GM18870 (cell line): ENCODE measurements around the gene TNFSF11.
A peak's percentile ranks its signal among the peaks of the same experiment; 100 is the strongest.
"Not testable (repeated sequence)": the region's sequence is repeated elsewhere in the genome, so short reads cannot be mapped to it uniquely, and the experiment has no call there.

ENCODE experiments used
- ATAC-seq: cut with Tn5 transposase; IDR thresholded peaks from one replicate; pipeline ENCODE4 v1.9.1; 2021; ENCODE audit warnings: moderate library complexity; ENCODE audit not compliant: unreplicated experiment

The TNFSF11 gene

DNA sequence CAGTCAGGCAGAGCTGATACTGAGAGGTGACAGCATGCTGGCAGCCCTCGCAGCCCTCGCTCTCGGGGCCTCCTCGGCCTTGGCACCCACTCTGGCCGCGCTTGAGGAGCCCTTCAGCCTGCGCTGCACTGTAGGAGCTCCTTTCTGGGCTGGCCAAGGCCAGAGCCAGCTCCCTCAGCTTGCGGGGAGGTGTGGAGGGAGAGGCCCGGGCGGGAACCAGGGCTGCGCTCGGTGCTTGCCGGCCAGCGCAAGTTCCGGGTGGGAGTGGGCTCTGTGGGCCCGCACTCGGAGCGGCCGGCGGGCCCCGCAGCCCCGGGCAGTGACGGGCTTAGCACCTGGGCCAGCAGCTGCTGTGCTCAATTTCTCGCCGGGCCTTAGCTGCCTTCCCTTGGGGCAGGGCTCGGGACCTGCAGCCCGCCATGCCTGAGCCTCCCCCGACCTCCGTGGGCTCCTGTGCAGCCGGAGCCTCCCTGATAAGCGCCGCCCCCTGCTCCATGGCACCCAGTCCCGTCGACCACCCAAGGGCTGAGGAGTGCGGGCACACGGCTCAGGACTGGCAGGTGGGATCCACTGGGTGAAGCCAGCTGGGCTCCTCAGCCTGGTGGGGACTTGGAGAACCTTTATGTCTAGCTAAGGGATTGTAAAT lies 14.3 kb upstream of the TNFSF11 start:
- ATAC-seq, result not testable (repeated sequence)

DNA sequence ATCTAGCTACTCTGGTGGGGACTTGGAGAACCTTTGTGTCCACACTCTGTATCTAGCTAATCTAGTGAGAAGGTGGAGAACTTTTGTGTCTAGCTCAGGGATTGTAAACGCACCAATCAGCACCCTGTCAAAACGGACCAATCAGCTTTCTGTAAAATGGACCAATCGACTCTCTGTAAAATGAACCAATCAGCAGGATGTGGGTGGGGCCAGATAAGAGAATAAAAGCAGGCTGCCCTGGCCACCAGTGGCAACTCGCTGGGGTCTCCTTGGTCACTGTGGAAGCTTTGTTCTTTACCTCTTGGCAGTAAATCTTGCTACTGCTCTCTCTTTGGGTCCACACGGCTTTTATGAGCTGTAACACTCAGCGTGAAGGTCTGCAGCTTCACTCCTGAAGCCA lies 13.6 kb upstream of the TNFSF11 start:
- ATAC-seq, result not testable (repeated sequence)

DNA sequence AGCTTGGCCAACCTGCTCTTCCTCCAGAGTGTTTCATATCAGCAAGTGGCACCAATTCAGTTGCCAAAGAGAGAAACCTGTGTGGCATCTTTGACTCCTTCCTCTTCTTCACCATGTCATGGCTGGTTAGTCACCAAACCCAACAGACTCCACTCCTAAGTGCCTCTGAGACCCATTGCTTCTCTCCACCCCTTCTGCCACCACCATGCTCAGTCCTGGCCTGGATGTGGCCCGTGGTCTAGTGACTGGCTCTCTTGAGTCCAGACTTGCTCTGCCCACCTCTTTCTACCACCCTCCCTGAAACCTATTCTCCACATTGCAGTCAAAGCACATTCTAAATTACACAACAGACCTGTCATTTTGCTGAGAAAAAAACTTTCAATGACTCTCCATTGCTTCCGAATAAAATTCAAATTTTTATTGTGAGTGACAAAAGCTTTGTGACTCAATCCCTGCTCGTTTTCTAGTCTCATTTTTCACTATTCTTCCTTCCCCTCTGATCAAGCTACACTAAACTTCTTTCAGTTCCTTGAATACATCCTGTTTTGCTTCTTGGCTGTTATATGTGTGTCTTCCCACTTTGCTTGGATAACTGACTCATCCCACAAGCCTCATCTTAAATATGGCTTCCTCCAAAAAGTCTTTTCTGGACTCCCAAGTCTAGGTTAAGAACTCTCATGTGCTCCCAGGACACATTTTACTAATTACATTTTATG lies 12.0 kb upstream of the TNFSF11 start:
- no peak for ATAC-seq

DNA sequence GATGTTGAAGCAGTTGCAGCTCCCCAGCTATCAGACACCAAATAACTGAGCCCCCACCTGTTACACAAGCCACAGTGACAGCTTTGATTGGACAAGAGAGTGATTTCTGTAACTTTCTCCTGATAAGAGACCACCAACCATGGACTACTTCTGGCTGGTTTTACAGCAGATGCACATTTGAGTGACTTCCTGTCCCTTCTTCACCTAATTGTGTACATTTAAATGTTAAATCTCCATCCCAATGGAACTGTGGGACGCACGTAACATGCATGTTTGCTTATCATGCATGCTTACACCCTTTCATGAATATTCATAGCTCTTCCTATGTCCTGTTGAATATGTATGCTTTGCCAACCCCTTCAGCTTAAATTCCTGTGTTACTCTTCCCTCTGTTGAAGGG lies 6.0 kb upstream of the TNFSF11 start:
- no peak for ATAC-seq

DNA sequence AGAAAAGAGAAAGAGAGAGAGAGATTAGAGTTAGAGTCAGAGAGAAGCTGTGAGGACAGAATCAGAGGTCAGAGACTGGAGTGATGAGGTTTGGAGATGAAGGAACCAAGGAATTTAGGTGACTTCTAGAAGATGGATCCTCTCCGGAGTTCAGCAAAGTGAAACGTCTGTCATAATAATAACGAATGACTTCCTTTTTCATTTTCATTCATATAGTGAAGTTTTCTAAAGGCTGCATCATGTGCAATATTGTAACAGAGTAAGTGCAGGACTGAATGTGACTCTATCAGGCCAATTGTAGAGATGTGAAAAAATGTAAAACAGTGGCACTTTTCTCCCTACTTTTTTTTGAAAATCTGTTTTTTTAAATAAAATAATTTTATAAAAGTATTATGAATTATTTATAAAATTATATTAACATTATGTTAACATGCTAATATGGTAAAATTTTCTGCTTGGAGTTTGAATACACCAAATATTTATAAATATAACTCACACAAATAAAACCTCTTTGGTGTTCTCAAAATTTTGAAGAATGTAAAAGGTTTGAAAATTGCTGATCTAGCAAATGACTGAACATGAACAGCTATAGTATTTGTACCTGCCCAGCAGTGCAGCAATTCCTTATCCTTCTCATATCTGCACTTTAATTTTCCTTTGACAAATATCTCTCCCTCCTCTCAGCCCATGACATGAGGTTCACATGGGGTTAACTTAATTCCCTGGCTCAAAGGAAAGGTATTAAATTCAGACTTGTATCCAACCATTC lies 4.2 kb upstream of the TNFSF11 start:
- ATAC-seq, result no peak

DNA sequence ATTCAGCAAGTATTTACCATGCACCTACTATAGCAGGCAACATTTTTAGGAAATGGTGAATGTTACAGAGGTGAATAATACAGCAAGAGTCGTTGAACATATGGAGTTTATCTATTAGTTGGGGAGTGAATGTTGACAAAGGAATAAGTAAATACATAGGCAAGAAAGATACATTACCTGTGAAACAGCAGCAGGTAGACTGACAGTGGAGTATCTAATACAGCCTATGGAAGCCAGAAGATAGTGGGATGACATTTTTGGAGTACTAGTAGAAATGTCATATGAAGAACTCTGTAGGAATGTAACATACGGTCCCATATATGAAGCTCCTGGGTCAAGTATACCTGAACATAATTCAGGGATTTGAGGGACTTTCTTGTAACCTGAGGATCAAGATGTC lies 2.1 kb upstream of the TNFSF11 start:
- no peak for ATAC-seq

DNA sequence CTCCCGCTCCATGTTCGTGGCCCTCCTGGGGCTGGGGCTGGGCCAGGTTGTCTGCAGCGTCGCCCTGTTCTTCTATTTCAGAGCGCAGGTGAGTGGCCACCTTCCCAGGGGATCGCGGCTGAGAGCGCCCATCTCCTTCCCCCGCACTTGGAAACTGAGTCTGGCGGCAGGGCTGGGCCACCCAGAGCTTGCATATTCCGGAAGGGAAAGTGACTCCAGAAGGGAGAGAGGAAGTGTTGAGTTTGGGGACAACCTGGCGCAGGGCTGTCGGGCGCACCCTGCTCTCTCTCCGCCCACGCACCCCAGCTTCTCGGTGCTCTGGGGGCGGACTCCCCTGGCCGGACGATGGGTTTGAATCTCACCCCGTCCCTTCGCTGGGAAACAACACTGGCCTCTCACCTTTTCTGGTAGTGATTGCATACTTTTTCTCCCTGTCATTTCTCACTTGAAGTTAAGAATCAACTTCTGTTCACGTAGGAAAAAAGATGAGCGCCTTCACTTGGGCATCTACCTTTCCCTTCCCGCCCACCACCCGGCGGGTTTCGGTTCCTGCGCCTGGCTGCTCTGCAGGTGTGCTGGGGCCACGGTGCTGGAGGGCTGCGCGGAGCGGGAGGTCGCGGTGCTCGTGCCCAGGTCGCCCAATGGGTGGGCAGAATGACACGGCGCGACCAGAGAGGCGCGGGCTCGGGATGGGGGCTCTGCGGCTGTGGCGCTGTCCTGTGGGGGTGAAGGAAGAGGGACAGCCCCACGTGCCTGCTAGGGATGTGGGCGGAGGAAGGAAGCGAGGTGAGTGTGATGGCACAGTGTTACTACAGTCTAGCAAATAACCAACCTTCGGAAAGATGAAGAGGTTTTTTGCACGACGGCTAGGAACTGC lies 721 bp downstream of the TNFSF11 start:
- ATAC-seq, result peak; percentile 52

DNA sequence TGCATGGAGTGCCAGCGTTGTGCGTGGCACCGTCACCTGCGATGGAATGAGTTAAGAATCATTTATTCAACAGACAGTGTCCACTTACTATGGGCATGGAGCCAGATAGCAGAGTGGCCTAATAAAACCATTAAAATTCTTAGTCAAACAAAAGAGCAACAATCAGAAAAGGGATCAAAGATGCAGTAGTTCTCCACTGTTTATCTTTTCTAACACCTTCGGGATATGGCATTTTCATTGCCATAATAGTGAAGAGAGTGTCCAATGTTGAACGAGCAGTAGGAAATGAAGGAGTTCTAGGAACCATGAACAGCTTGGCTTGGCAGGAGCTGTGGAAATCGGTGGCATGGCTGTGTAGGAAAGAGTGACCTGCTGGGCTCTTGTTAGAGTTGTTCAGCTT lies 2.0 kb downstream of the TNFSF11 start:
- no peak for ATAC-seq

DNA sequence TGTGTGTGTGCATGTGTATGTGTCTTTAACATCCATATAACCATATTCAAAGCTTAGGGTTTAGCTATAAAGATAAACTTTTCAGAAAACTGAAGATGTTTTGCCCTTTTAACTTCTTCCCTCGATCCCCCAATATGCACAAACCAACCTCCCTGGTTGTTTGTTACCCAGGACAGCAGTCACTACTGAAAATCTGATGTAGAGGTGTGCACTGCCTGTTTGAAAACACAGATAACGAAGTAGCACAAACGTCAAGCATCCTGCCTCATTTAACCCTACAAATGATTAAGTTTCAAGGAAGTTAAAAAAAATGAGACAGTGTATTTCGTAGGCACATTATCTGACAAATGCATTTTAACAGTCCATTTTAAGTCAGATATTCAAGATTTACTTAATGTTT lies 3.6 kb downstream of the TNFSF11 start:
- ATAC-seq, result no peak

DNA sequence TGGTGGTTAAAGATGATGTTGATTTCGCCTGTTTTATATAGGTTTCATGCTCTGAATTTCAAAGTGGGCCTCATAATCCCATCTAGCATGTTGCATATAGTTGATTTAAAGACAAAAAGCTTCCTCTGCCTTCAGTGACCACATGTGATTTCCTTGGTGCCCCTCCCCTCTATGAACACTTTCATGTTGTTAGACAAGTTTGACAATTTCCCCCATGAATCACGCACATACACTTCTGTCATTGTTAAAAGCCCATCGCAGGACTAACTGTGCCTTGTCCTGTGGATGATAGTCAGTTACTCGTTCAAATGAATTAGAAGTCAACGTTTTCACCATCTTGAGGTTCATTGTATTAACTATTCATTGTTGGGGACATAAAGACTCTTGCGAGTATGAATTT lies 6.7 kb downstream of the TNFSF11 start:
- no peak for ATAC-seq

DNA sequence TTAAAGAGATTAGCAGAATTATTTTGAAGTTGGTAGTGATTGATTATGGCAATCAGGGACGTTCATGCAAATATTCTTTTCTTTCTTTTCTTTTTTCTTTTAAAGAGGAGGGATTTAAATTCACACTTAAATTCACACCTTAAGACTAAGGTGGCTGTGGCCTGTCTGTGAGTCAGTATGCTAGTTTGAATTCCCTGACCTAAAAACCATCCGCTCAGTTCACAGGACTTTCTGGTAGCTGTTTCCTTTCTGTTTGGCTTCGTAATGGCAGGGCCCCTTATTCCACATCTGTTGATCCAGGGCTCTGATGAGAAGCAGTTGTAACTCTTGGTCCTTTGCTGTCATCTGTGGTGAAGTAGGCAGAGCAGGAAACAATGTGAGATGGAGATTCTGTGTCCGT lies 7.5 kb downstream of the TNFSF11 start:
- ATAC-seq, result no peak

DNA sequence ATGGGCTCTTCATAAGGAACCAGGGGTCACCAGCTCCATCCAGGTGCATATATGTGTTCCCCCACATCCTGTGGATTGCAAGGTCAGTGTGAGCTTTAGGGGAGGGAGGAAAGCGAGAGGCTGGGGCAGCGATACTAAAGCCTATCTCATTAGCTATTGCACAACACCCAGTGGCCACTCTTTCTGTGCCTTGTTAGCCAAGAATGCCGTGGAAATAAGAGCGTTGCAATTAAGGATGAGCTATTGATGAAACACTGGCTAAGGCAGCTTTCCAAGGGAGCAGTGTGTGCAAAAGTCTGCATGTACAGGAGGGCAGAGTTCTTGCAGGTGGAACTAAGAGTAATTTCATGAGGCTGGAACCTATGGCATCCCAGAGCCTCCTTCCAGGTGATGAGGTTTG lies 17.6 kb downstream of the TNFSF11 start:
- no peak for ATAC-seq

DNA sequence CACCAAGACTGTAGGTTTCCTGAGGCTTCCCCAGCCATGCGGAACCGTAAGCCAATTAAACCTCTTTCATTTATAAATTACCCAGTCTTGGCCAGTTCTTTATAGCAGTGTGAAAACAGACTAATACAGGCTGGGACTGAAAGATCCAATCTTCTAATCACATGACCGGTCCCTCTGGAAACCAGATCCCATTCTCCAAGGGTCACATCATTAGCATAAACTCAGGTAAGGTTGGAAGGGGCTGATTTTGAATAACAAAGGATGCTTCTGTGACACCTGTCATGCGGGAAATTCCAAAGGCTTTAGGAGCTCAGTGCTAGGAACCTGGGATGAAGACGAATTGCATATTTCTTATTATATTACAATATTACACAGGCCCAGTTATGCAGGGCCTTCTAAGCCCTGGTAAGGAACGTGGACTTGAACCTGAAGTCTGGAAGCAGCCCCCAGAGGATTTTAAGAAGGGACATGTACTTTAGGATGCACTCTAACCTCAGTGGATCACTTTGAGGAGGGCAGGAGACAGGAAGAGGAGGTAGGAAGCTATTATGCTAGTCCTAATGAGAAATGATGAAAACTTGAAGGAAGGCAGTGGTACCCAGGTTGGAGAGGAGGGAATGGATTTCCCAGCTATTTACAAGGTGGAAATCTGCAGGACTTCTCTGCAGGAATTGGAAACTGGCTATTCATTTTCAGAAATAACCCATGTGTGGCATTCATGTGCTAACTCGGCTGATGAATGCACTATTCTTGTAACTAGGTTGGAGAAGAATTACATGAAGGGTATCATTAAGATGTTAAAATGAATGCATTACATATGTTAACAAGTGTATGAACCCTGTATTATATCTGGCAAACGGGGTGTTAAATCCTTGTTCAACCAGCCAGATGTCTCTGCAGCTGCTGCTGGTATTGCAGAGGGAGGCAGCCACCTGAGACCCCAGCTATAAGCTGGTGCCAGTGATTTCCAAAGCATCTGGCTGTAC lies 19.3 kb downstream of the TNFSF11 start:
- ATAC-seq, result no peak

DNA sequence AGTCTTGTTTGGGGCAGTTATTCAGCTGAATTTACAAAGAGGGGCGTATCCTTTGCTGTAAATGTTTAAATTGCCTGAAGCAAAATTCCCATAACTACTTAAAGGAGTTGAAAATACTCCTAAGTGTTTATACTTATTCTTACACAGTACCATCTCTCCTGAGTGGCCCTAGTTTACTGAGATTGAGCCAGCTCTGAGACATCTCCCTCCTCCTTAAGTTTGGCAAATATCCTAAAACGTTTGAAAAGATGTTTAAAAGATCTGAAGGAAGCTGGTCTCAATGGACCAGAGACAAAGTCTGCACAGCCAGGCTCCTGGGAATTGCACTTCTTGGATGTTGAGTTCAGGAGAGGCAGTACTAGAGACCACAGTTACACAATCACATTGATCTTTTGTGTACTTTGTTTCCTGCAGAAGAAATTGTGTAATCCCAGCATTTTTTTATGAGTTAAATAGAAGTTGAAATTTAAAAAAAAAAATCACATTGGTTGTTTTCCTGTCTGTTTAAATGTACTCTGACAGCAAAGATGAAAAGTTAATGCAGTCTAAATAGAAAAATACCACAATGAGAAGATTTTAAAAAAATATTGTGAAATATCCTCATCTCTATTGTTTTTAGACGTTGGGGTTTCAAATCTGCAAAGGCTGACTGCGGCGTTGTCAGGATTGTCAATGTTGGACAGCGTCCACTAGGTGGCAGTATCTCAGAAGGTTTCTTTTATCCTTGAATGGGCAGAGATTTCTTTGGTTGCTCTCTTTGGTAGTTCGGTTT lies 20.7 kb downstream of the TNFSF11 start:
- ATAC-seq, result no peak

DNA sequence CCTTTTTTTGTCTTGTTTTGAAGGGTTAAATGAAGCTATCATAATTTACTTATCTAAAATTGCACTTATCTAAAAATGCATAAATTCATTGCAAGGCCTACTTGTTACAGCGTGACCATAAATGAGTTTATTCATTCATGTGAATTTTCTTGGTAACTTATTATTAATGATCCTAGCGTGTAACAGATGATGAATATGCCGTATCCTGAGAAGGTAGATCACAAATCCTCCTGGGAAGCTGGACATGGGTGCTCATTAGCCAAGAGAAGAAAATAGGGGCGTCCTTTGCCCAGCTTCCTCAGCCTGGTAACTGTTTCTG lies 21.3 kb downstream of the TNFSF11 start:
- no peak for ATAC-seq

DNA sequence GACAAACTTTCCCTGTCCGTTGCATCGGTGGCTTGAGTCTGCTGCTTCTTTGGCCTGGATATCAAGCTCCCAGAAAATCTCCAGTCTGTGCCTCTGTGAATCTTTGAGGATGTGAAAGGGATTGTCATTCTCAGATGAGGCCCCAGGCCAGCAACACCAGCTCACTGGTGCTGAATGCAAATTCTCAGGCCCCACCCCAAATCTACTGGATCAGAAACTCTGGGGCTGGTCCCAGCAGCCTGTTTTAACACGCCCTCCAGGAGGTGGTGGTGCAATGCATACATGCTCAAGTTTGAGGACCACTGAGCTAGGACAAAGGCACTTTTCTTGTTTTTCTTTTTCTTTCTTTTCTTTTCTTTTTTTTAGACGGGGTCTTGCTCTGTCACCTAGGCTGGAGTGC lies 23.6 kb downstream of the TNFSF11 start:
- ATAC-seq, result no peak

DNA sequence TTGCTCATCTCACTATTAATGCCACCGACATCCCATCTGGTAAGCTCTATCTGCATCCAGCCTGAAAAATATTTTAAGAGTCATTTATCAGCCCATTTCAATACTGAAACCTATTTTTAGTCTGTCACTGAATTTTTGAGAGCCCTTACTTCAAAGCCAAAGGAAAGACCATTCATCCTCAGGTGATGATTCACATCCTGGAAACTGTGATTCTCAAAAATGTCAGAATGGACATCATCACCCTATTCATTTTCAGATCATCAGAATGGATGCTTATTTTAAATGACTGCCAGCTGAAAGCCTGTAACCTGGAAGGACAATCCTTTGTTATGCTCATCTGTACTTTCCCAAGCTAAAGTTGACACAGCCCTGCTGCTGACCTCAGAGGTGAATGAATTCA lies 27.0 kb downstream of the TNFSF11 start:
- ATAC-seq, result no peak

DNA sequence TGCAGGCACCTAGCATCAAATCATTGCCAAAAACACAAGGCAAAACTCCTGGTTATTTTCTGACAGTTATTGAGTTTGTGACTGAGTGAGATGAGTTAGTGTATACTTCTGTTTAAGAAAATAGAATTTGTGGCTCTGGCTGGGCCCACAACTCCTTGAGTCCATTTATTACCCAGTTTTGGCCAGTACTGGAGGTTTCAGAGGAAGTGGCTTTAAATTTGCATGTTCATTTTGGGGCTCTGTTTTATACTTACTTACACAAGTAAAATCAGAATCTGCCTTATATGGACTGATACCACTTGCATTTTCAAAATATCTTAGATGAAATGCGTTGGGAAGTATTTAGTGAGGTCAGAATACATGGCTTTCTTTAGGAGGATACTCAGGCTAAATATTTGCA lies 29.0 kb downstream of the TNFSF11 start:
- peak; percentile 73 for ATAC-seq

DNA sequence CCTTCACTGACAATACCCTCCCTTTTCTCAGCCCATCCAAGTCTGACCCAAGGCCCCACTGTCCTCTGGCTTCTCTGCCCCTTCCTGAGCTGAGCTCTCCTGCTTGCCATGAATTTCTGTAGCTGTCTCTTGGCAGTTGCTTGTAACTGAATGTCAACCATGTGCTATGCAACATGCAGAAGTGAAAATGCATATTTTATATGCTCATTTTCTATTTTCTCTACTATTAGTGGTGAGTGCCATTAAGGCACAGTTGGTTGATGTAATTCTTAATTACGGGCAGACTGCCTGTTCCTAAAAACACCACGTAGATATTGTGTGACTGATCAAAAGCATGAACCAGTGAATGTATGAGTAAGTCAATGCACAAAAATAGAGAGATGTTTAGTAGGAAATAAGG lies 29.6 kb downstream of the TNFSF11 start:
- ATAC-seq, result no peak
